Effector memory CD4-positive, alpha-beta T cell (primary cell): Measurements from ENCODE around the gene CAPRIN2.

Source experiments
- DNase-seq, 3 donors: peaks; one replicate each; pipeline ENCODE4 v3.0.0-alpha.2; 2020
- H3K27ac ChIP-seq: 2 replicates; pipeline ENCODE4 v1.7.0; 2013; ENCODE audit warnings: mild to moderate bottlenecking, low read length, moderate library complexity; ENCODE audit not compliant: insufficient read depth, poor library complexity, severe bottlenecking
- H3K27me3 ChIP-seq: replicated peaks from 2 replicates; pipeline ENCODE4 v1.7.0; 2013; ENCODE audit warnings: mild to moderate bottlenecking, low read length; ENCODE audit not compliant: insufficient read depth, control insufficient read depth, poor library complexity, severe bottlenecking
- H3K36me3 ChIP-seq: 2 replicates; pipeline ENCODE4 v1.7.0; 2013; ENCODE audit warnings: mild to moderate bottlenecking, low read length, moderate library complexity; ENCODE audit not compliant: control insufficient read depth, insufficient read depth
- H3K4me1 ChIP-seq: 2 replicates; pipeline ENCODE4 v1.7.0; 2013; ENCODE audit warnings: low read length, mild to moderate bottlenecking; ENCODE audit not compliant: control insufficient read depth, insufficient read depth, poor library complexity, severe bottlenecking
- H3K4me3 ChIP-seq: 2 replicates; pipeline ENCODE4 v1.7.0; 2013; ENCODE audit warnings: low read length, low read depth, mild to moderate bottlenecking; ENCODE audit not compliant: insufficient read depth, poor library complexity, severe bottlenecking
- H3K9me3 ChIP-seq: 2 replicates; pipeline ENCODE4 v1.7.0; 2013; ENCODE audit warnings: mild to moderate bottlenecking, low read length, moderate library complexity; ENCODE audit not compliant: control insufficient read depth

CAPRIN2 gene

DNA sequence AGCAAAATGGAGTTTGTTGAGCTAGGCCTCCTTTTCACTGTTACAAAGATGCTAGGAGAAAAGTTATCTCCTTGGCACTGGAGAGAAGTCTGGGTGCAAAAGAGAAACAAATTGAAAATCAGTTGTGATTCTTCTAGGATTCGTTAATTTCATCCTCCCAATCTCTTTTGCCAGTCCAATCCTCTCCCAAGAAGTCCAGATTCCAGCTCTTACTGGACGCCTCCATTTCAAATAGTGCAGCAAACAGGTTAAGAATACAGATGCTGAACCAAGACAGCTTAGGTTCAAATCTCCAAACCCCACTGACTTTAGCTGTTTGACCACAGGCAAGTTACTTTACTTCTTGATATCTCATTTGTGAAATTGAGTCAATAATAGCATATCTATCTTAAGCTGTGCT lies 34.0 kb upstream of the CAPRIN2 start:
- Histone ChIP-seq H3K27ac (no peak overlapping the region), H3K36me3 (no peaks in the 10 kb centered on the region), H3K27me3 (no peaks in the 10 kb centered on the region), H3K4me1 (no peaks in the 10 kb centered on the region), H3K9me3 (no peaks in the 10 kb centered on the region), H3K4me3 (no peak overlapping the region)
- DNase-seq, result no peak

DNA sequence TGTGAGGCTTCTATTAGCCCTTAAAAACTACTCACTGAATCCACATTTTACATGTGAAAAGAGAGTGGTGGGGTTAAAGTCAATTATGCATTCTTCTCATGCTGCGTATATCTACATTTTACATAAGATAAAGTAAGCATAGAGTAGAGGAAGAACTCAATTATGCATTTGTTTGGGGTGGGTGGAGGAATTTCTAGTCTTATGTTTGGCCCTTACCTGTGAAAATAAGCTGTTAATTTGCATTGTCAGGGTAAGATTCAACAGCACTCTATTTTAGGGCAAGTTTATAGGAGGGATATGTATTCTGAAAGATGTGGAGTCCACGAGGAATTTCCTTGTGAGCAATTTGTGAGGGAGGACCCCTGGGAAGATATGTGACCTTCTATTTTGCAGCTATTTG lies 30.9 kb upstream of the CAPRIN2 start:
- H3K4me3 ChIP-seq, result no peak overlapping the region
- no peaks in the 10 kb centered on the region for H3K36me3 ChIP-seq
- H3K27me3 ChIP-seq, result no peaks in the 10 kb centered on the region
- no peak for DNase-seq
- H3K9me3 ChIP-seq, result no peaks in the 10 kb centered on the region
- no peaks in the 10 kb centered on the region for H3K4me1 ChIP-seq
- H3K27ac ChIP-seq, result no peak overlapping the region

DNA sequence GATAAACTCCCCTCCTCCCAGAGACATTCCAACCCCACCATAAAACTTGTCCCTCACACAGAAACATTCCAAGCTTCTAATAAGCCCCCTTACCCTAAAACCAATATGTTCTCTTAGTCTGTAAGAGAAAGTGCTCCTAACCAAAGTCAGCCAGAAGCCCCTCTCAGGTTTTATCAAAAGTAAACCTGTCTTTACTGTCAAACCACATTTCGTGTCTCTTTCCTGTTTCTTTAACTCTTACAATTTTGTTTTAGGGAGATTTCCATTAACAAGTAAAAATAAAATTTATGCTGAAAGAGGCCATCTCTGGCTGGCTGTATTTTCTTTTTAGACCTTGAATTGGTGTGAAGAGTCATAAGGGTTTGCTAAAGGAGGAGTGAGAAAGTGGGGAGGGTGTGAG lies 29.8 kb upstream of the CAPRIN2 start:
- Histone ChIP-seq H3K27me3 (no peaks in the 10 kb centered on the region), H3K4me3 (no peak overlapping the region), H3K4me1 (no peaks in the 10 kb centered on the region), H3K36me3 (no peaks in the 10 kb centered on the region), H3K27ac (no peak overlapping the region), H3K9me3 (no peaks in the 10 kb centered on the region)
- DNase-seq, result no peak

DNA sequence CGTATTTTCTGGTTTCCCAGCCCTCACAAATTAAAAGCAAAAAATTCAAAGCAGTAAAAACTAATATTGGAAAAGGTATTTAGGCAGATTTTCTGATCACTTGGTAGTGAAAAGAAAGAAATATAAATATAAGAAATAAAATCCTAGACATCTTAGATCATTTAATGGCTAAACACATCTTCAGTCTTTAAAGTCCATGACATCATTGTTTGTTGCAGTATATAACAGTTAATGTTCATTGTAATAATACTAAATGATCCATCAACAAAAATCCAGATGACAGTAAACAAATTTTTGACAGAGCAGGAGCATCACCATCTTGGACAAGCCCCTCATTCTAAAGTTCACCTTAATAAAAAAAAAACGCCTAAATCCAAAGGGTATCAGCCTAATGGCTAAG lies 29.2 kb upstream of the CAPRIN2 start:
- no peaks in the 10 kb centered on the region for H3K4me1 ChIP-seq
- no peak for DNase-seq
- no peaks in the 10 kb centered on the region for H3K36me3 ChIP-seq
- no peaks in the 10 kb centered on the region for H3K27me3 ChIP-seq
- H3K27ac ChIP-seq, result no peak overlapping the region
- H3K9me3 ChIP-seq, result no peaks in the 10 kb centered on the region
- H3K4me3 ChIP-seq, result no peak overlapping the region

DNA sequence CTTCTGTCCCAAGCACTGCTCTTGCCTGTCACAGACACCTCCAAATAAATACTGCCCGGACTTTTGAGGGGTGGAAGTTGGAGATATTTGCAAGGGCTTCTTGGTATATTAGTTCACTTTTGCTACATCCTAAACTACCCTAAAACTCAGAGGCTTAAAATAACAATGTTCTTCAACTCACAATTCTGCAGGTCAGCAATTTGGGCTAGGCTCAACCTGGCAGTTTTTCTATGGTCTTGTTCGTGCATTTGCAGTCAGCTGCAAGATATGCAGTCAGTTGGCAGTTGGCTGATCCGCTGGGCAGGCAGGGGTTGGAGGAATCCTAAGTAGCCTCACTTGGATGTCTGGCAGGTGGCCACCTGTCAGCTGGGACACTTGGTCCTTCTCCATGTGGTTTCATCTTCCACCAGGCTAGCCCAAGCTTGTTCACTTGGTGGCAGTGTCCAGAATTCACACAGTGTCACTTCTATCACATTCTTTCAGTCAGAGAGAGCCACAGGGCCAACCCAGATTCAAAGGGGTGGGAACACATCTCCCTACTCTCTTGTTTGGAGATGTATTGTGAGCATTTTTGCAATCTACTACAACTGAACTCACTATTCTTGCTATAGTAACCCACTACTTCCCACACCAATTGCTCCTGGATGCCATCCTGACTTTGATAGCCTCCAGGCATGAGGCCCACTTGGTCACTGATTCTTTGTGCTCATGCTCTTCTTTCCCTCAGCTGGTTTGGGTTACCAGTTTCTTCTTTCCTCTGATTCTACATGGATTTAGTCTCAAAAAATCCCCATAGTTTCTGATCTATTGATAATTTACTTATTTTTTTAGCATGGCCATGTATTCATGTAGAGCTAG lies 27.8 kb upstream of the CAPRIN2 start:
- Histone ChIP-seq H3K4me1 (no peaks in the 10 kb centered on the region), H3K36me3 (no peaks in the 10 kb centered on the region), H3K27me3 (no peaks in the 10 kb centered on the region), H3K27ac (no peak overlapping the region), H3K4me3 (no peak overlapping the region), H3K9me3 (no peaks in the 10 kb centered on the region)
- DNase-seq, result no peak

DNA sequence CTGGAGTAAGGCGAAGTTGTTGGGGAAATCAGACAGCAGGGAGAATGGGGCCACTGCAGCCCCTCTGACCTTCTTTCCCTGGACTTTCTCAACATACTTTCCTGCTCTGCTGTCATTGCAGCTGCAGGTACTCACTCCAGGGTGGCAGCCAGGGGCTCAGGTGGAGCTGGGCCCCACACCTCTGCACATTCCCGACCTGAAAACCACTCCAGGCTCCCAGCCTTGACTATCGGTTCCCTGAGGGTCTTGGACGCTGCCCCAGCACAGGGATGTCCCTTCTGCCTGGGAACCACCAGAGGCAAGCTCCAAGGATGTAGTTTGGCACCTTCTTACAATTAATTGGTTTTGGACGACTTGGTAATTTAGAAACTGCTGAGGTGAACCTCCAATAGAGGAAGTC lies 24.8 kb upstream of the CAPRIN2 start:
- no peak for DNase-seq
- Histone ChIP-seq H3K36me3 (no peaks in the 10 kb centered on the region), H3K27ac (no peak overlapping the region), H3K27me3 (no peaks in the 10 kb centered on the region), H3K4me1 (no peaks in the 10 kb centered on the region), H3K9me3 (no peaks in the 10 kb centered on the region), H3K4me3 (no peak overlapping the region)

DNA sequence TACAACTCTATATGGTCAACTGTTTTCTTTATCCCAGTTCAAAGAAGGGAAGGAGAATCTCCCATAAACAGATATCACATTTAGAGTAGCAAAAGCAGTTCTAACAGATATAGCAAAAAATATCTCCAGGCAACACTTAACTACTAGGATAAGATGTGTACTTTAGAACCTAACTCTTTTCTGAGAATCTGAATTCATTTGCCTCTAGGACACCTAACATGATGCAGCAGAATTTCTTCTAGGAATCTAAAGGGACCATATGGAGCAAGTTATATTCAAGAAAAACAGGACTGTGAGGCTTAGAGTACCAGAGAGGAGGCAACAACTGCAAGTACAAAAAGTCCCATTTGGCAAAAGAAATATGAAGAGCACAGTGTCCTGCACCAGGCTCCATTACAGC lies 24.4 kb upstream of the CAPRIN2 start:
- Histone ChIP-seq H3K27ac (no peak overlapping the region), H3K4me1 (no peaks in the 10 kb centered on the region), H3K27me3 (no peaks in the 10 kb centered on the region), H3K36me3 (no peaks in the 10 kb centered on the region), H3K9me3 (no peaks in the 10 kb centered on the region), H3K4me3 (no peak overlapping the region)
- no peak for DNase-seq

DNA sequence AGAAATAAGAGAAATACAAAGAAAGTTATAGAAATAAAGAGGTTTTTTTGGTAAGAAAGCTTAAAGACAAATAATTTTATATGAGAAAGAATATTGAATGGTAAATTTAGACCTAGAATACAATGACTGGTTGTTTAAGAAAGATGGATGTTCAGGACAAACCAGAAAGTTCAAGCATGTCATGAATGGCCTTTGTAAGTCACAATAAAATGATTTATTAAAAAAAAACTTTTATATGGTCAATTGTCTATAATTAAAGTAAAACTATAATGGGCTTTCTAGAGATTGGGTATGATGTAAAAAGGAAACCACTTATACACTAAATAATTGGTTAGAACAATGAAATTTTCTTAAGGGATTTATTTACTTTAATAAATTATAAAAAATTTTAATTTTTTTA lies 19.8 kb upstream of the CAPRIN2 start:
- no peak for DNase-seq

DNA sequence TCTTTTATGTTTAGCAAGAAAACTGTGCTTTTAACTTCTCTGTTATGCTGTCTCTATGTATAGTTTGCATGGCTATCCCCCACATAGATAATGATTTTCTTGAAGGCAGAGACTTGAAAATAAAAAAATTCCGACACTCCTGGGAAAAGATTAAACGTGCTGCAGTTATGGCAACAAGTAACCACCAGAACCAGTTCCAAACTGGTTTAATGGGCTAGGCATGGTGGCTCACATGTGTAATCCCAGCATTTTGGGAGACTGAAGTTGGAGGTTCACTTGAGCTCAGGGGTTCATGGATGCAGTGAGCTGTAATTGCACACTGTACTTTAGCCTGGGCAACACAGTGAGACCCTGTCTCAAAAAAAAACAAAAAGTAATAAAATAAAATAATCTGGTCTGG lies 15.1 kb upstream of the CAPRIN2 start:
- DNase-seq, result no peak
- H3K4me1 ChIP-seq, result no peaks in the 10 kb centered on the region
- no peak overlapping the region for H3K27ac ChIP-seq
- no peaks in the 10 kb centered on the region for H3K9me3 ChIP-seq
- H3K27me3 ChIP-seq, result no peaks in the 10 kb centered on the region
- H3K36me3 ChIP-seq, result no peaks in the 10 kb centered on the region
- H3K4me3 ChIP-seq, result no peak overlapping the region

More for the DNA sequence above, 19.8 kb upstream of the CAPRIN2 start:
- Histone ChIP-seq H3K9me3 (no peaks in the 10 kb centered on the region), H3K4me3 (no peak overlapping the region), H3K27ac (no peak overlapping the region), H3K36me3 (no peaks in the 10 kb centered on the region), H3K27me3 (no peaks in the 10 kb centered on the region), H3K4me1 (no peaks in the 10 kb centered on the region)

DNA sequence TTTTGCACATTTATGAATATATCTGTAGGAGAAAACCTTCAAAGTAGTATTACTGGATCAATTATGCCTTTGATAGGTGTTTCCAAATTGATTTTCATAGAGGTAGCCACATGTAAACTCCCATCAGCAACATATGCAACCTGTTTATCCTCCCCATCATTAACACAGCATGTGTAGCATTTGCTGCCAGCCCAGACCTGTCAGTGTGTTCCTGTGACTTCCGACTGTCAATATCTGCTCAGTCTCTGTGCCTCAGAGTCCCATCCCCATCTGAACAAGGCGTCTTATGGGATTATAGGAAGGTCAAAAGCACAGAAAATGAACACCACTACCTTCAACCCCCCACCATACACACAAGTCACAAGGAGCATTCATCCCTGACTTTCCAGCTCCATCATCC lies 9.5 kb upstream of the CAPRIN2 start:
- Histone ChIP-seq H3K4me1 (no peaks in the 10 kb centered on the region), H3K27ac (no peak overlapping the region), H3K9me3 (no peaks in the 10 kb centered on the region), H3K4me3 (no peak overlapping the region), H3K27me3 (no peaks in the 10 kb centered on the region), H3K36me3 (no peaks in the 10 kb centered on the region)
- no peak for DNase-seq
